ENCODE data around the gene CCDC126.
"Not testable (repeated sequence)": the region's sequence is repeated elsewhere in the genome, so short reads cannot be mapped to it uniquely, and the experiment has no call there.

CCDC126 gene

GRCh38 chr7:23597094-23598091 lies at the start of gene CCDC126:
CCDC126 (plus strand) TSS chr7:23597382; CDS start chr7:23611316, 13,934 bp downstream.
- in situ Hi-C loops (cut with HindIII; ENCODE audit: low pct_ligation_motif_present, low pct_unique_long_range_greater_than_20kb, low sequenced_read_pairs) = no loop called here
- peak; percentile 97 for DNase-seq

GRCh38 chr7:23547662-23548061 lies 49.5 kb upstream of the CCDC126 start:
- in situ Hi-C loops (cut with HindIII; ENCODE audit: low pct_ligation_motif_present, low pct_unique_long_range_greater_than_20kb, low sequenced_read_pairs) = no loop called here
- DNase-seq = no peak

- DNase-seq = no peak
- in situ Hi-C loops (cut with HindIII; ENCODE audit: low pct_ligation_motif_present, low pct_unique_long_range_greater_than_20kb, low sequenced_read_pairs) = no loop called here
Observed at GRCh38 chr7:23558303-23558702, 38.9 kb upstream of the CCDC126 start.

GRCh38 chr7:23570592-23571200 lies 26.5 kb upstream of the CCDC126 start:
- in situ Hi-C loops (cut with HindIII; ENCODE audit: low pct_ligation_motif_present, low pct_unique_long_range_greater_than_20kb, low sequenced_read_pairs) = loop anchor here (10.0 kb wide), 1 partner anchor 144 kb away; the partner anchor contains the start of gene STK31
- peak; percentile 84 for DNase-seq

GRCh38 chr7:23581975-23582374 lies 15.2 kb upstream of the CCDC126 start:
- in situ Hi-C loops (cut with HindIII; ENCODE audit: low pct_ligation_motif_present, low pct_unique_long_range_greater_than_20kb, low sequenced_read_pairs); DNase-seq: not testable (repeated sequence)

- DNase-seq = not testable (repeated sequence)
Observed at GRCh38 chr7:23585304-23585703, 11.9 kb upstream of the CCDC126 start.

GRCh38 chr7:23586159-23586558 lies 11.0 kb upstream of the CCDC126 start:
- in situ Hi-C loops (cut with HindIII; ENCODE audit: low pct_ligation_motif_present, low pct_unique_long_range_greater_than_20kb, low sequenced_read_pairs) = no loop called here
- no peak for DNase-seq

More at GRCh38 chr7:23585304-23585703, 11.9 kb upstream of the CCDC126 start:
- in situ Hi-C loops (cut with HindIII; ENCODE audit: low pct_ligation_motif_present, low pct_unique_long_range_greater_than_20kb, low sequenced_read_pairs) = not testable (repeated sequence)

- no peak for DNase-seq
- in situ Hi-C loops (cut with HindIII; ENCODE audit: low pct_ligation_motif_present, low pct_unique_long_range_greater_than_20kb, low sequenced_read_pairs) = no loop called here
Observed at GRCh38 chr7:23590529-23590928, 6.7 kb upstream of the CCDC126 start.

- in situ Hi-C loops (cut with HindIII; ENCODE audit: low pct_ligation_motif_present, low pct_unique_long_range_greater_than_20kb, low sequenced_read_pairs) = no loop called here
- no peak for DNase-seq
Observed at GRCh38 chr7:23593706-23594105, 3.5 kb upstream of the CCDC126 start.

GRCh38 chr7:23594879-23595604 lies 2.1 kb upstream of the CCDC126 start:
- DNase-seq = peak; percentile 15
- in situ Hi-C loops (cut with HindIII; ENCODE audit: low pct_ligation_motif_present, low pct_unique_long_range_greater_than_20kb, low sequenced_read_pairs) = no loop called here

- in situ Hi-C loops (cut with HindIII; ENCODE audit: low pct_ligation_motif_present, low pct_unique_long_range_greater_than_20kb, low sequenced_read_pairs) = no loop called here
- DNase-seq = no peak
Observed at GRCh38 chr7:23598296-23598695, 1.1 kb downstream of the CCDC126 start.

GRCh38 chr7:23600236-23600635 lies 3.1 kb downstream of the CCDC126 start:
- DNase-seq = no peak
- in situ Hi-C loops (cut with HindIII; ENCODE audit: low pct_ligation_motif_present, low pct_unique_long_range_greater_than_20kb, low sequenced_read_pairs) = no loop called here

GRCh38 chr7:23603632-23604295 lies 6.6 kb downstream of the CCDC126 start:
- no peak for DNase-seq
- in situ Hi-C loops (cut with HindIII; ENCODE audit: low pct_ligation_motif_present, low pct_unique_long_range_greater_than_20kb, low sequenced_read_pairs) = no loop called here

- in situ Hi-C loops (cut with HindIII; ENCODE audit: low pct_ligation_motif_present, low pct_unique_long_range_greater_than_20kb, low sequenced_read_pairs) = no loop called here
Observed at GRCh38 chr7:23604296-23604640, 7.1 kb downstream of the CCDC126 start.

GRCh38 chr7:23607130-23607529 lies 9.9 kb downstream of the CCDC126 start:
- DNase-seq = no peak
- in situ Hi-C loops (cut with HindIII; ENCODE audit: low pct_ligation_motif_present, low pct_unique_long_range_greater_than_20kb, low sequenced_read_pairs) = no loop called here

More at GRCh38 chr7:23604296-23604640, 7.1 kb downstream of the CCDC126 start:
- DNase-seq = no peak

GRCh38 chr7:23607866-23608265 lies 10.7 kb downstream of the CCDC126 start:
- no peak for DNase-seq
- in situ Hi-C loops (cut with HindIII; ENCODE audit: low pct_ligation_motif_present, low pct_unique_long_range_greater_than_20kb, low sequenced_read_pairs) = no loop called here

- in situ Hi-C loops (cut with HindIII; ENCODE audit: low pct_ligation_motif_present, low pct_unique_long_range_greater_than_20kb, low sequenced_read_pairs) = no loop called here
- DNase-seq = no peak
Observed at GRCh38 chr7:23615331-23615730, 18.1 kb downstream of the CCDC126 start.

- in situ Hi-C loops (cut with HindIII; ENCODE audit: low pct_ligation_motif_present, low pct_unique_long_range_greater_than_20kb, low sequenced_read_pairs) = no loop called here
- no peak for DNase-seq
Observed at GRCh38 chr7:23616593-23616992, 19.4 kb downstream of the CCDC126 start.
